DND-41 (cell line): Measurements from ENCODE around the gene HDGF.

Source experiments
- ATAC-seq: fragments of 200-7000 bp; cut with Tn5 transposase; 3 replicates; pipeline ENCODE4 v1.9.1; 2021; ENCODE audit warnings: low read depth; ENCODE audit not compliant: insufficient read depth
- DNase-seq: peaks from one replicate; pipeline ENCODE4 v3.0.0-alpha.2; 2020
- H2AFZ ChIP-seq: 2 replicates; pipeline ENCODE4 v1.6.0; 2012; ENCODE audit warnings: low read depth, low read length
- H3K27ac ChIP-seq: 2 replicates; pipeline ENCODE4 v1.5.1; 2012; ENCODE audit warnings: low read length, inconsistent platforms
- H3K27me3 ChIP-seq: fragments of 200-600 bp; sonication (generic); 2 replicates; pipeline ENCODE4 v1.6.0; 2012; ENCODE audit warnings: low read length, mild to moderate bottlenecking, inconsistent platforms; ENCODE audit not compliant: insufficient read depth, poor library complexity
- H3K36me3 ChIP-seq: 2 replicates; pipeline ENCODE4 v1.5.1; 2012; ENCODE audit warnings: low read length, inconsistent platforms; ENCODE audit not compliant: insufficient read depth
- H3K4me1 ChIP-seq: 2 replicates; pipeline ENCODE4 v1.5.1; 2012; ENCODE audit warnings: mild to moderate bottlenecking, low read length; ENCODE audit not compliant: insufficient read depth
- H3K4me2 ChIP-seq: 2 replicates; pipeline ENCODE4 v1.6.0; 2012; ENCODE audit warnings: mild to moderate bottlenecking, moderate library complexity, low read length, inconsistent platforms; ENCODE audit not compliant: insufficient read depth
- H3K4me3 ChIP-seq, 2 experiments: fragments of 200-600 bp in 1 of 2; shearing (Covaris generic) in 1 of 2; 2 replicates each; pipeline ENCODE4 v1.5.1; 2012 to 2016; ENCODE audit warnings: inconsistent platforms in 2 of 2, low read length in 2 of 2, mild to moderate bottlenecking in 2 of 2, low read depth in 1 of 2, moderate library complexity in 1 of 2
- H3K79me2 ChIP-seq: 2 replicates; pipeline ENCODE4 v1.6.0; 2012; ENCODE audit warnings: low read length, inconsistent platforms; ENCODE audit not compliant: insufficient read depth
- H3K9ac ChIP-seq: 2 replicates; pipeline ENCODE4 v1.6.0; 2012; ENCODE audit warnings: low read depth, mild to moderate bottlenecking, inconsistent platforms, low read length, moderate library complexity
- H3K9me3 ChIP-seq: 2 replicates; pipeline ENCODE4 v1.5.1; 2012; ENCODE audit warnings: low read length, moderate library complexity, mild to moderate bottlenecking, inconsistent platforms; ENCODE audit not compliant: insufficient read depth, severe bottlenecking
- H4K20me1 ChIP-seq: 2 replicates; pipeline ENCODE4 v1.6.0; 2012; ENCODE audit warnings: low read length; ENCODE audit not compliant: insufficient read depth
- EZH2 ChIP-seq: IDR thresholded peaks from 3 replicates; pipeline ENCODE4 v1.6.1; 2012; ENCODE audit warnings: borderline replicate concordance, low read depth, mild to moderate bottlenecking, moderate library complexity, low read length, inconsistent platforms; ENCODE audit not compliant: severe bottlenecking
- TF ChIP-seq, protein P1 (sequence below): IDR thresholded peaks from 2 replicates; pipeline ENCODE4 v1.5.1; 2012; ENCODE audit warnings: borderline replicate concordance, low read length, moderate library complexity, mild to moderate bottlenecking; ENCODE audit not compliant: poor library complexity, severe bottlenecking; ENCODE audit errors: extremely low read depth

The HDGF gene

GRCh38 chr1:156744786-156745419 lies 6.6 kb downstream of the HDGF start:
- TF ChIP-seq, protein P1, sequence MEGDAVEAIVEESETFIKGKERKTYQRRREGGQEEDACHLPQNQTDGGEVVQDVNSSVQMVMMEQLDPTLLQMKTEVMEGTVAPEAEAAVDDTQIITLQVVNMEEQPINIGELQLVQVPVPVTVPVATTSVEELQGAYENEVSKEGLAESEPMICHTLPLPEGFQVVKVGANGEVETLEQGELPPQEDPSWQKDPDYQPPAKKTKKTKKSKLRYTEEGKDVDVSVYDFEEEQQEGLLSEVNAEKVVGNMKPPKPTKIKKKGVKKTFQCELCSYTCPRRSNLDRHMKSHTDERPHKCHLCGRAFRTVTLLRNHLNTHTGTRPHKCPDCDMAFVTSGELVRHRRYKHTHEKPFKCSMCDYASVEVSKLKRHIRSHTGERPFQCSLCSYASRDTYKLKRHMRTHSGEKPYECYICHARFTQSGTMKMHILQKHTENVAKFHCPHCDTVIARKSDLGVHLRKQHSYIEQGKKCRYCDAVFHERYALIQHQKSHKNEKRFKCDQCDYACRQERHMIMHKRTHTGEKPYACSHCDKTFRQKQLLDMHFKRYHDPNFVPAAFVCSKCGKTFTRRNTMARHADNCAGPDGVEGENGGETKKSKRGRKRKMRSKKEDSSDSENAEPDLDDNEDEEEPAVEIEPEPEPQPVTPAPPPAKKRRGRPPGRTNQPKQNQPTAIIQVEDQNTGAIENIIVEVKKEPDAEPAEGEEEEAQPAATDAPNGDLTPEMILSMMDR, result no peak
- no peak for TF ChIP-seq EZH2
- H3K9ac ChIP-seq, result no peak overlapping the region
- H3K9me3 ChIP-seq, result no peaks in the 10 kb centered on the region
- DNase-seq (no peak), ATAC-seq (no peak)
- peaks cover 65% of the 10 kb centered on the region for H3K4me1 ChIP-seq
- no peaks in the 10 kb centered on the region for H3K27me3 ChIP-seq
- peaks cover 70% of the 10 kb centered on the region for H3K79me2 ChIP-seq
- H3K4me2 ChIP-seq, result no peak overlapping the region
- H3K36me3 ChIP-seq, result peaks cover 72% of the 10 kb centered on the region
- H4K20me1 ChIP-seq, result peaks cover 51% of the 10 kb centered on the region
- no peak overlapping the region for H2AFZ ChIP-seq
- no peak overlapping the region for H3K27ac ChIP-seq
- no peak overlapping the region for H3K4me3 ChIP-seq

DNA sequence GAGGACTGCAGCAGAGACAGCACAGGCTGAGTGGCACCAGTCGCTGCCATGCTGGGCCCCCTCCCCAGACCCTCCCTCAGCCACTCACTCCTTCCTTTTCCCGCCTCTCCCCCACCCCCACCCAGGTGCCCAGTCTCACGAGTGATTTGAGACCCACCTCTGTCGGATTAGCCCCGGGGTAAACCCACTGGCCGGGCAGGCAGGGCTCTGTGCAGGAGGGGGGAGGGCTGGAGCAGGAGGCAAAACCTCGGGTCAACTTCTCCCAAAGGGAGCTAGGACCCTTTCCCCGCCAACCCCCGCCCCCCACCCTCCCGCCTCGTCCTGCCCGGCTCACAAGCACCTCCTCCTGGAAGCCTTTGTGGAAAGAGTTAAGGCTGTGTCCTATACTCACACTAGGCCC lies 7.1 kb downstream of the HDGF start:
- DNase-seq (no peak), ATAC-seq (no peak)
- TF ChIP-seq, protein P1, result no peak
- peaks cover 70% of the 10 kb centered on the region for H3K79me2 ChIP-seq
- no peak overlapping the region for H3K9ac ChIP-seq
- no peak overlapping the region for H3K27ac ChIP-seq
- peaks cover 46% of the 10 kb centered on the region for H4K20me1 ChIP-seq
- H3K9me3 ChIP-seq, result no peaks in the 10 kb centered on the region
- no peak overlapping the region for H2AFZ ChIP-seq
- no peaks in the 10 kb centered on the region for H3K27me3 ChIP-seq
- peaks cover 65% of the 10 kb centered on the region for H3K4me1 ChIP-seq
- peaks cover 66% of the 10 kb centered on the region for H3K36me3 ChIP-seq
- no peak overlapping the region for H3K4me2 ChIP-seq
- no peak overlapping the region for H3K4me3 ChIP-seq

DNA sequence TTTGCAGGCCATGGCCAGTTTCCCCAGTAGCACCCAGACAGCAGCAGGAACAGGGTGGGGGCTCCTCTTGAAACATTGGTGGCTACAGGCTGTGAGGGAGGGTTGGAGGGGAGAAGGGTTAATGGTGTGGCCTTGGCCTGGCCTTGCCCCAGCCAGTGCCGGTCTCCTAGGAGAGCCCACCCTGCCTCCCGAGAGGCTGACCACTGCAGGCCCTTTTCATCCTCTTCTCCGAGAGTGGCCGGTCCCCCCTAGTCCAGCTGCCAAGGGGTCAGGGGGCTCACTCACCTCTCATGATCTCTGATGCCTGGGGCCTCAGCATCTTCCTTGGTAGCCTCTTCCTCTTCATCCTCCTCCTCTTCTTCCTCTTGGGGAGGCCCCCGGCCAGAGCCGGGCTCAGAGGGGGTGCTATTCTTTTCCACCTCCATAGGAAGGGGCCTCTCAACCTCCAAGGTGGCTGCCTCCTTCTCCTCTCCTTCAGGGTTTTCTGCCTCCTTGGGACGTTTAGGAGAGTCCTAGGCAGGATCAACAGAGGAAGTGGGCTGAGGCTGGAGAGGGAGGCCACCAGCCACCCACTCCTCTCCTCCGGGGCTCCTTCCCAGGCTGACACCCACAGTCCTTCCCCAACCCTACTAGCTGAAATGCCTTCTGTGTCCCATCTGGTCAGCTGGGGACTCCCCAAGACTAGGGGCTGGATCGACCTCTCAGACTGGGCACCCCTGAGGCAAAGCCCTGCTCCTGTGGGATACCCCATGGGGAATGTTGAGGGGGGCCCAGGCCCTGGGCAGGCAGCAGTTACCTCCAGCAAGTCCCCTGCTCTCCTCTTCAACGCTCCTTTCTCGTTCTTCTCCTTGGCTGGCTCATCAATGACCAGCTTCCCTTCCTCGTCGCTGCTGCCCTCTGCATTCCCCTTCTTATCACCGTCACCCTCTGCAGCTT lies 7.8 kb downstream of the HDGF start:
- no peak overlapping the region for H3K27ac ChIP-seq
- peaks cover 69% of the 10 kb centered on the region for H3K79me2 ChIP-seq
- no peak overlapping the region for H3K4me3 ChIP-seq
- no peak overlapping the region for H2AFZ ChIP-seq
- peaks cover 62% of the 10 kb centered on the region for H3K4me1 ChIP-seq
- no peak for ATAC-seq
- no peak for DNase-seq
- no peaks in the 10 kb centered on the region for H3K27me3 ChIP-seq
- no peaks in the 10 kb centered on the region for H3K9me3 ChIP-seq
- no peak overlapping the region for H3K4me2 ChIP-seq
- H3K36me3 ChIP-seq, result peaks cover 66% of the 10 kb centered on the region
- TF ChIP-seq EZH2, result no peak
- TF ChIP-seq, protein P1, result no peak
- no peak overlapping the region for H3K9ac ChIP-seq
- peaks cover 39% of the 10 kb centered on the region for H4K20me1 ChIP-seq
